Epithelial cell of esophagus (primary cell): Measurements from ENCODE around the gene CCDC159.
"Not testable (repeated sequence)": the region's sequence is repeated elsewhere in the genome, so short reads cannot be mapped to it uniquely, and the experiment has no call there.

Source experiments
- DNase-seq: peaks from one replicate; pipeline ENCODE4 v3.0.0; 2010; ENCODE audit warnings: low read depth
- H3K4me3 ChIP-seq: 2 replicates; pipeline ENCODE4 v1.5.1; 2011; ENCODE audit warnings: mild to moderate bottlenecking, low read length, control low read depth
- TF ChIP-seq, protein P1 (sequence below): IDR thresholded peaks from 2 replicates; pipeline ENCODE4 v1.5.1; 2011; ENCODE audit warnings: low read depth, mild to moderate bottlenecking, low read length, control low read depth, inconsistent platforms; ENCODE audit not compliant: insufficient read depth; ENCODE audit errors: missing control alignments

CCDC159 gene

GRCh38 chr19:11338569-11339253 is 7.6 kb upstream of the CCDC159 start:
- H3K4me3 ChIP-seq = peak overlapping the region; percentile 67
- peak; percentile 79 for DNase-seq
- TF ChIP-seq, protein P1, sequence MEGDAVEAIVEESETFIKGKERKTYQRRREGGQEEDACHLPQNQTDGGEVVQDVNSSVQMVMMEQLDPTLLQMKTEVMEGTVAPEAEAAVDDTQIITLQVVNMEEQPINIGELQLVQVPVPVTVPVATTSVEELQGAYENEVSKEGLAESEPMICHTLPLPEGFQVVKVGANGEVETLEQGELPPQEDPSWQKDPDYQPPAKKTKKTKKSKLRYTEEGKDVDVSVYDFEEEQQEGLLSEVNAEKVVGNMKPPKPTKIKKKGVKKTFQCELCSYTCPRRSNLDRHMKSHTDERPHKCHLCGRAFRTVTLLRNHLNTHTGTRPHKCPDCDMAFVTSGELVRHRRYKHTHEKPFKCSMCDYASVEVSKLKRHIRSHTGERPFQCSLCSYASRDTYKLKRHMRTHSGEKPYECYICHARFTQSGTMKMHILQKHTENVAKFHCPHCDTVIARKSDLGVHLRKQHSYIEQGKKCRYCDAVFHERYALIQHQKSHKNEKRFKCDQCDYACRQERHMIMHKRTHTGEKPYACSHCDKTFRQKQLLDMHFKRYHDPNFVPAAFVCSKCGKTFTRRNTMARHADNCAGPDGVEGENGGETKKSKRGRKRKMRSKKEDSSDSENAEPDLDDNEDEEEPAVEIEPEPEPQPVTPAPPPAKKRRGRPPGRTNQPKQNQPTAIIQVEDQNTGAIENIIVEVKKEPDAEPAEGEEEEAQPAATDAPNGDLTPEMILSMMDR = no peak

GRCh38 chr19:11339254-11340098 is 6.8 kb upstream of the CCDC159 start, which contains the start of gene RAB3D:
Gene RAB3D, minus strand, starts transcription at chr19:11339657. Its CDS starts 2,258 bp downstream, at chr19:11337399.
- TF ChIP-seq, protein P1 = no peak
- H3K4me3 ChIP-seq = peak within 1 kb of the TSS; percentile 67
- peak; percentile 91 for DNase-seq

DNA sequence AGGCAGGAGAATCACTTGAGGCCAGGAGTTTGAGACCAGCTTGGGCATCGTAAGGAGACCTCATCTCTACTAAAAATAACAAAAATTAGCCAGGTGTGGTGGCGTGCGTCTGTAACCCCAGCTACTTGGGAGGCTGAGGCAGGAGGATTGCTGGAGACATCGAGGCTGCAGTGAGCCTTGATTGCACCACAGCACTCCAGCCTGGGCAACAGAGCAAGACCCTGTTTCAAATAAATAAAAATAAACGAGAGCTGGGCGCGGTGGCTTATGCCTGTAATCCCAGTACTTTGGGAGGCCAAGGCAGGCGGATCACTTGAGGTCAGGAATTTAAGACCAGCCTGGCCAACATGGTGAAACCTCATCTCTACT is 6.2 kb upstream of the CCDC159 start:
- DNase-seq, H3K4me3 ChIP-seq: not testable (repeated sequence)

GRCh38 chr19:11342429-11342828 is 3.9 kb upstream of the CCDC159 start:
- TF ChIP-seq, protein P1 = no peak
- no peak overlapping the region for H3K4me3 ChIP-seq

GRCh38 chr19:11345122-11345803 is 1.1 kb upstream of the CCDC159 start:
- TF ChIP-seq, protein P1 = no peak
- H3K4me3 ChIP-seq = peak overlapping the region; percentile 85
- DNase-seq = no peak

More at GRCh38 chr19:11342429-11342828, 3.9 kb upstream of the CCDC159 start:
- DNase-seq = no peak

GRCh38 chr19:11347546-11348039 is 1.3 kb downstream of the CCDC159 start:
- no peak for DNase-seq
- no peak overlapping the region for H3K4me3 ChIP-seq
- TF ChIP-seq, protein P1 = no peak

- no peak for DNase-seq
- H3K4me3 ChIP-seq = no peak overlapping the region
- TF ChIP-seq, protein P1 = no peak
Measured at GRCh38 chr19:11349171-11349570, 2.9 kb downstream of the CCDC159 start.

DNA sequence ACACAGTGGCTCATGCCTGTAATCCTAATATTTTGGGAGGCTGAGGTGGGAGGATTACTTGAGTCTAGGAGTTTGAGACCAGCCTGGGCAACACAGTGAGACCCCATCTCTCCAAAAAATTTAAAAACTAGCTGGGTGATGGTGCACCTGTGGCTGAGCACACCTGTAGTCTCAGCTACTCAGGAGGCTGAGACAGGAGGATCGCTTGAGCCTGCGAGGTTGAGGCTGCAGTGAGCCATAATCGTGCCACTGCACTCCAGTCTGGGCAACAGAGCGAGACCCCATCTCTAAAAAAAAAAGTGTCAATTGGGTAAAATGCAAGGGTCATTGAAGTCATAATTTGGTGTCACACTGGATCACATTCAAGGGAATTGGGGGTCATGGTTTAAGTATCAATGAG is 7.8 kb downstream of the CCDC159 start:
- not testable (repeated sequence) for H3K4me3 ChIP-seq, DNase-seq
